ENCODE data around the gene ATL3.

- no peak for TF ChIP-seq POLR2A (IDR thresholded peaks at IDR 0.05; ENCODE audit: low read depth, low read length)
- TF ChIP-seq CTCF (IDR thresholded peaks at IDR 0.05; ENCODE audit: extremely low read depth in 1 of 2, insufficient read depth in 1 of 2, low read depth in 1 of 2, low read length in 2 of 2), result no peak
- TF ChIP-seq EZH2 (IDR thresholded peaks at IDR 0.05; ENCODE audit: borderline replicate concordance, low read depth, low read length, severe bottlenecking), result no peak
- TF ChIP-seq GATA2 (IDR thresholded peaks at IDR 0.05; ENCODE audit: insufficient read depth, insufficient read length, low read depth, low read length), result no peak
Measured at GRCh38 chr11:63589000-63589399, 82.2 kb downstream of the ATL3 start.

Measured in endothelial cell of umbilical vein (primary cell).